ENCODE measurements around the gene FGF7. TPM values are rescaled to one million over a fixed set of nuclear protein-coding genes. Genes with fewer than 3 reads are reported as not detected.
"Not testable (repeated sequence)": the region's sequence is repeated elsewhere in the genome, so short reads cannot be mapped to it uniquely, and the experiment has no call there.

The FGF7 gene
- total and polyA plus RNA-seq, 2 donors (not counting 1 experiment from before 2014, with no cell fraction given): 61.5 to 488 TPM

GRCh38 chr15:49382394-49382793 is 40.6 kb upstream of the FGF7 start:
- Histone ChIP-seq H3K4me2 (ENCODE audit: extremely low read depth, insufficient read depth, low read length) (no peak overlapping the region), H3K9me3 (ENCODE audit: control insufficient read depth, insufficient read depth, low read depth, low read length) (no peaks in the 10 kb centered on the region), H3K9ac (ENCODE audit: insufficient read depth, low read length) (no peak overlapping the region), H3K27me3 (ENCODE audit: control insufficient read depth, insufficient read depth, low read length) (no peaks in the 10 kb centered on the region), H3K79me2 (ENCODE audit: control insufficient read depth, insufficient read depth, low read length) (no peaks in the 10 kb centered on the region), H2AFZ (ENCODE audit: low read length) (no peak overlapping the region), H3K4me1 (ENCODE audit: control insufficient read depth, extremely low read depth, insufficient read depth, low read length) (peaks cover 6% of the 10 kb centered on the region), H4K20me1 (ENCODE audit: control insufficient read depth, extremely low read depth, insufficient read depth, low read length) (no peaks in the 10 kb centered on the region), H3K27ac (ENCODE audit: insufficient read depth, low read length) (no peak overlapping the region), H3K4me3 (replicated peaks in 1 of 4; ENCODE audit: control extremely low read depth in 1 of 4, insufficient read depth in 1 of 4, low read depth in 3 of 4, low read length in 4 of 4) (no peak overlapping the region), H3K36me3 (ENCODE audit: control insufficient read depth, insufficient read depth, low read length) (no peaks in the 10 kb centered on the region)
- TF ChIP-seq CTCF (conservative IDR thresholded peaks at IDR 0.05 in 1 of 2, IDR thresholded peaks at IDR 0.05 in 1 of 2; ENCODE audit: low read depth in 1 of 2, low read length in 2 of 2): no peak
- no peak for TF ChIP-seq EZH2 (IDR thresholded peaks at IDR 0.05; ENCODE audit: low read length, missing control alignments)
- DNase-seq (ENCODE audit: low read depth in 2 of 2): no peak

- peaks cover 6% of the 10 kb centered on the region for H3K4me1 ChIP-seq (ENCODE audit: control insufficient read depth, extremely low read depth, insufficient read depth, low read length)
- TF ChIP-seq CTCF (conservative IDR thresholded peaks at IDR 0.05 in 1 of 2, IDR thresholded peaks at IDR 0.05 in 1 of 2; ENCODE audit: low read depth in 1 of 2, low read length in 2 of 2) (no peak), EZH2 (IDR thresholded peaks at IDR 0.05; ENCODE audit: low read length, missing control alignments) (no peak)
- H4K20me1 ChIP-seq (ENCODE audit: control insufficient read depth, extremely low read depth, insufficient read depth, low read length): no peaks in the 10 kb centered on the region
- H3K4me3 ChIP-seq (replicated peaks in 1 of 4; ENCODE audit: control extremely low read depth in 1 of 4, insufficient read depth in 1 of 4, low read depth in 3 of 4, low read length in 4 of 4): no peak overlapping the region
- no peak overlapping the region for H3K27ac ChIP-seq (ENCODE audit: insufficient read depth, low read length)
- H3K4me2 ChIP-seq (ENCODE audit: extremely low read depth, insufficient read depth, low read length): no peak overlapping the region
- H3K79me2 ChIP-seq (ENCODE audit: control insufficient read depth, insufficient read depth, low read length): no peaks in the 10 kb centered on the region
- H3K27me3 ChIP-seq (ENCODE audit: control insufficient read depth, insufficient read depth, low read length): no peaks in the 10 kb centered on the region
- peak in 1 of 2 donors; percentile 88 for DNase-seq (ENCODE audit: low read depth in 2 of 2)
- no peak overlapping the region for H2AFZ ChIP-seq (ENCODE audit: low read length)
- H3K36me3 ChIP-seq (ENCODE audit: control insufficient read depth, insufficient read depth, low read length): no peaks in the 10 kb centered on the region
- H3K9ac ChIP-seq (ENCODE audit: insufficient read depth, low read length): no peak overlapping the region
- H3K9me3 ChIP-seq (ENCODE audit: control insufficient read depth, insufficient read depth, low read depth, low read length): no peaks in the 10 kb centered on the region
These were observed 39.8 kb upstream of the FGF7 start for GRCh38 chr15:49383266-49383665.

GRCh38 chr15:49387471-49387870 is 35.6 kb upstream of the FGF7 start:
- no peaks in the 10 kb centered on the region for H3K36me3 ChIP-seq (ENCODE audit: control insufficient read depth, insufficient read depth, low read length)
- no peak for DNase-seq (ENCODE audit: low read depth in 2 of 2)
- no peak overlapping the region for H3K4me2 ChIP-seq (ENCODE audit: extremely low read depth, insufficient read depth, low read length)
- no peak overlapping the region for H3K27ac ChIP-seq (ENCODE audit: insufficient read depth, low read length)
- H3K9ac ChIP-seq (ENCODE audit: insufficient read depth, low read length): no peak overlapping the region
- no peak overlapping the region for H2AFZ ChIP-seq (ENCODE audit: low read length)
- no peaks in the 10 kb centered on the region for H3K27me3 ChIP-seq (ENCODE audit: control insufficient read depth, insufficient read depth, low read length)
- no peak for TF ChIP-seq CTCF (conservative IDR thresholded peaks at IDR 0.05 in 1 of 2, IDR thresholded peaks at IDR 0.05 in 1 of 2; ENCODE audit: low read depth in 1 of 2, low read length in 2 of 2)
- H3K4me1 ChIP-seq (ENCODE audit: control insufficient read depth, extremely low read depth, insufficient read depth, low read length): peaks cover 4% of the 10 kb centered on the region
- no peaks in the 10 kb centered on the region for H3K9me3 ChIP-seq (ENCODE audit: control insufficient read depth, insufficient read depth, low read depth, low read length)
- no peaks in the 10 kb centered on the region for H4K20me1 ChIP-seq (ENCODE audit: control insufficient read depth, extremely low read depth, insufficient read depth, low read length)
- no peak overlapping the region for H3K4me3 ChIP-seq (replicated peaks in 1 of 4; ENCODE audit: control extremely low read depth in 1 of 4, insufficient read depth in 1 of 4, low read depth in 3 of 4, low read length in 4 of 4)
- no peaks in the 10 kb centered on the region for H3K79me2 ChIP-seq (ENCODE audit: control insufficient read depth, insufficient read depth, low read length)

- H3K36me3 ChIP-seq (ENCODE audit: control insufficient read depth, insufficient read depth, low read length); H3K4me1 ChIP-seq (ENCODE audit: control insufficient read depth, extremely low read depth, insufficient read depth, low read length); H3K79me2 ChIP-seq (ENCODE audit: control insufficient read depth, insufficient read depth, low read length); H4K20me1 ChIP-seq (ENCODE audit: control insufficient read depth, extremely low read depth, insufficient read depth, low read length); H3K27me3 ChIP-seq (ENCODE audit: control insufficient read depth, insufficient read depth, low read length); H2AFZ ChIP-seq (ENCODE audit: low read length); H3K4me3 ChIP-seq (replicated peaks in 1 of 4; ENCODE audit: control extremely low read depth in 1 of 4, insufficient read depth in 1 of 4, low read depth in 3 of 4, low read length in 4 of 4); H3K9ac ChIP-seq (ENCODE audit: insufficient read depth, low read length); H3K4me2 ChIP-seq (ENCODE audit: extremely low read depth, insufficient read depth, low read length); H3K27ac ChIP-seq (ENCODE audit: insufficient read depth, low read length); H3K9me3 ChIP-seq (ENCODE audit: control insufficient read depth, insufficient read depth, low read depth, low read length); DNase-seq (ENCODE audit: low read depth in 2 of 2): not testable (repeated sequence)
These were observed 20.3 kb upstream of the FGF7 start for GRCh38 chr15:49402515-49403296.

Measured in fibroblast of lung (primary cell).